ENCODE results near the gene ZNF398. TPM values are rescaled to one million over a fixed set of nuclear protein-coding genes. Genes with fewer than 3 reads are reported as not detected.

Gene ZNF398
- total RNA-seq, 4 donors from 2014 or later = 11.5 to 23.5 (median 17.1) TPM

GRCh38 chr7:149150981-149151380, 3.7 kb downstream of the ZNF398 start:
- no peak for DNase-seq (ENCODE audit: low spot score)
- TF ChIP-seq CTCF (IDR thresholded peaks at IDR 0.05) = no peak
- ATAC-seq (ENCODE audit: low FRiP score) = no peak

- ATAC-seq (ENCODE audit: low FRiP score) = no peak
- TF ChIP-seq CTCF (IDR thresholded peaks at IDR 0.05) = no peak
- no peak for DNase-seq (ENCODE audit: low spot score)
Measured at GRCh38 chr7:149153346-149153745, 6.1 kb downstream of the ZNF398 start.

- no peak for TF ChIP-seq CTCF (IDR thresholded peaks at IDR 0.05)
- ATAC-seq (ENCODE audit: low FRiP score) (no peak), DNase-seq (ENCODE audit: low spot score) (no peak)
Measured at GRCh38 chr7:149154056-149154455, 6.8 kb downstream of the ZNF398 start.

- no peak for TF ChIP-seq CTCF (IDR thresholded peaks at IDR 0.05)
- DNase-seq (ENCODE audit: low spot score) = no peak
- no peak for ATAC-seq (ENCODE audit: low FRiP score)
Measured at GRCh38 chr7:149156898-149157297, 9.6 kb downstream of the ZNF398 start.

- TF ChIP-seq CTCF (IDR thresholded peaks at IDR 0.05) = no peak
- DNase-seq (ENCODE audit: low spot score) = no peak
- no peak for ATAC-seq (ENCODE audit: low FRiP score)
Measured at GRCh38 chr7:149161241-149161848, 14.1 kb downstream of the ZNF398 start.

GRCh38 chr7:149166142-149166541, 18.9 kb downstream of the ZNF398 start:
- no peak for ATAC-seq (ENCODE audit: low FRiP score)
- no peak for TF ChIP-seq CTCF (IDR thresholded peaks at IDR 0.05)
- no peak for DNase-seq (ENCODE audit: low spot score)

GRCh38 chr7:149166630-149167352, 19.5 kb downstream of the ZNF398 start:
- TF ChIP-seq CTCF (IDR thresholded peaks at IDR 0.05) = no peak
- DNase-seq (ENCODE audit: low spot score) (no peak), ATAC-seq (ENCODE audit: low FRiP score) (no peak)

All from omental fat pad (tissue), 4 donors.